Activated CD8-positive, alpha-beta T cell treated with anti-CD3 and anti-CD28 coated beads for 36 hours (primary cell): Measurements from ENCODE around the gene ZCCHC12. TPM values are rescaled to one million over a fixed set of nuclear protein-coding genes. Genes with fewer than 3 reads are reported as not detected.
A peak's percentile ranks its signal among the peaks of the same experiment; 100 is the strongest.
"Not testable (repeated sequence)": the region's sequence is repeated elsewhere in the genome, so short reads cannot be mapped to it uniquely, and the experiment has no call there.

Experiments
- ATAC-seq: fragments of 200-7000 bp; cut with Tn5 transposase; one replicate; pipeline ENCODE4 v1.10.0; 2021; ENCODE audit warnings: mild to moderate bottlenecking, moderate library complexity
- CTCF ChIA-PET: fragments of 350-600 bp; sonication (Branson Sonifier 250); formaldehyde crosslinking; loops from one replicate; lab custom pipeline; 2021; ENCODE audit warnings: antibody characterized with exemption; lab: Charles Lee
- POLR2A ChIA-PET: fragments of 350-600 bp; sonication (Branson Sonifier 250); formaldehyde crosslinking; loops from one replicate; lab custom pipeline; 2021; ENCODE audit warnings: antibody characterized with exemption; lab: Charles Lee
- DNase-seq: peaks from one replicate; pipeline ENCODE4 v3.0.0-alpha.2; 2020
- H3K27ac Mint-ChIP-seq: one replicate; pipeline ENCODE4 v1.8.0; 2021; ENCODE audit warnings: mild to moderate bottlenecking, mixed read lengths
- H3K27me3 Mint-ChIP-seq: one replicate; pipeline ENCODE4 v1.8.0; 2021; ENCODE audit warnings: mixed read lengths
- H3K36me3 Mint-ChIP-seq: one replicate; pipeline ENCODE4 v1.8.0; 2021; ENCODE audit warnings: low read depth, mixed read lengths
- H3K4me1 Mint-ChIP-seq: one replicate; pipeline ENCODE4 v1.8.0; 2021; ENCODE audit warnings: low read depth, mixed read lengths
- H3K4me3 Mint-ChIP-seq: one replicate; pipeline ENCODE4 v1.8.0; 2021; ENCODE audit warnings: mild to moderate bottlenecking, moderate library complexity, mixed read lengths
- H3K9me3 Mint-ChIP-seq: one replicate; pipeline ENCODE4 v1.8.0; 2021; ENCODE audit warnings: mixed read lengths
- CTCF ChIP-seq: fragments of 200-600 bp; IDR thresholded peaks from one replicate; pipeline ENCODE4 v1.8.0; 2022; ENCODE audit warnings: antibody characterized with exemption, mild to moderate bottlenecking
- intact Hi-C: fragments of 100-400 bp; cut with micrococcal nuclease; formaldehyde crosslinking; loops from one replicate; pipeline ENCODE4 v1.10.0; 2022
- total RNA-seq, 2 experiments: library from RNA; stranded (reverse); gene quantifications; one replicate each; pipeline ENCODE4 v1.2.3, GENCODE V29; 2021

Gene ZCCHC12
- total RNA-seq, 2 experiments from 2014 or later, result not detected

GRCh38 chrX:118795528-118796280 is 27.9 kb upstream of the ZCCHC12 start:
- DNase-seq (no peak), ATAC-seq (no peak)
- peaks cover 1% of the 10 kb centered on the region for H3K27me3 Mint-ChIP-seq
- no peaks in the 10 kb centered on the region for H3K4me1 Mint-ChIP-seq
- intact Hi-C loops, result no loop called here
- ChIA-PET CTCF (no interaction called here), POLR2A (interaction anchor here (1.5 kb wide), 1 partner anchor 80 kb away, joined by 3 read pairs; no protein-coding TSS in a partner anchor)
- no peak overlapping the region for H3K27ac Mint-ChIP-seq
- no peak overlapping the region for H3K4me3 Mint-ChIP-seq
- H3K9me3 Mint-ChIP-seq, result no peaks in the 10 kb centered on the region
- H3K36me3 Mint-ChIP-seq, result no peaks in the 10 kb centered on the region
- TF ChIP-seq CTCF, result no peak

GRCh38 chrX:118802857-118803256 is 20.8 kb upstream of the ZCCHC12 start:
- CTCF ChIA-PET, result no interaction called here
- TF ChIP-seq CTCF, result no peak

GRCh38 chrX:118807151-118808017 is 16.2 kb upstream of the ZCCHC12 start:
- DNase-seq (peak; percentile 36), ATAC-seq (peak; percentile 47)
- H3K4me3 Mint-ChIP-seq, result no peak overlapping the region
- peaks cover 1% of the 10 kb centered on the region for H3K27me3 Mint-ChIP-seq
- peak; percentile 29 for TF ChIP-seq CTCF
- ChIA-PET CTCF (interaction anchor here (0.9 to 2.0 kb wide), 8 partner anchors 9 to 347 kb away, joined by 3 to 7 read pairs (median 4); no protein-coding TSS in a partner anchor), POLR2A (no interaction called here)
- H3K36me3 Mint-ChIP-seq, result no peaks in the 10 kb centered on the region
- intact Hi-C loops, result loop anchor here (10.0 kb wide), 1 partner anchor 163 kb away; no protein-coding TSS in a partner anchor
- no peaks in the 10 kb centered on the region for H3K4me1 Mint-ChIP-seq
- H3K9me3 Mint-ChIP-seq, result no peaks in the 10 kb centered on the region
- no peak overlapping the region for H3K27ac Mint-ChIP-seq

More at GRCh38 chrX:118802857-118803256, 20.8 kb upstream of the ZCCHC12 start:
- Mint-ChIP-seq H3K4me1 (no peaks in the 10 kb centered on the region), H3K4me3 (no peak overlapping the region), H3K9me3 (no peaks in the 10 kb centered on the region), H3K27ac (no peak overlapping the region), H3K27me3 (peaks cover 1% of the 10 kb centered on the region), H3K36me3 (no peaks in the 10 kb centered on the region)
- POLR2A ChIA-PET, result no interaction called here
- no peak for DNase-seq
- intact Hi-C loops, result loop anchor here (10.0 kb wide), 1 partner anchor 158 kb away; no protein-coding TSS in a partner anchor
- no peak for ATAC-seq

- H3K36me3 Mint-ChIP-seq, DNase-seq, H3K4me1 Mint-ChIP-seq, intact Hi-C loops, H3K27me3 Mint-ChIP-seq, H3K9me3 Mint-ChIP-seq, POLR2A ChIA-PET, ATAC-seq, H3K27ac Mint-ChIP-seq, H3K4me3 Mint-ChIP-seq: not testable (repeated sequence)
- CTCF ChIA-PET, result interaction anchor here (1.6 kb wide), 1 partner anchor 10 kb away, joined by 4 read pairs; no protein-coding TSS in a partner anchor
These were observed 6.4 kb upstream of the ZCCHC12 start for GRCh38 chrX:118817257-118817656.

GRCh38 chrX:118824173-118824730 is 628 bp downstream of the ZCCHC12 start:
- TF ChIP-seq CTCF, result no peak
- Mint-ChIP-seq H3K27me3 (peaks cover 43% of the 10 kb centered on the region), H3K4me1 (peaks cover 23% of the 10 kb centered on the region), H3K9me3 (peaks cover 3% of the 10 kb centered on the region), H3K27ac (no peak overlapping the region), H3K36me3 (peaks cover 1% of the 10 kb centered on the region), H3K4me3 (peak overlapping the region; percentile 59)
- intact Hi-C loops, result no loop called here
- no peak for ATAC-seq
- peak; percentile 3 for DNase-seq
- POLR2A ChIA-PET, result no interaction called here
- CTCF ChIA-PET, result interaction anchor here (1.2 to 2.1 kb wide), 2 partner anchors 15 to 63 kb away, joined by 3 to 9 read pairs; no protein-coding TSS in a partner anchor
